Measurements from ENCODE around the gene FBXL7.

Gene FBXL7

DNA sequence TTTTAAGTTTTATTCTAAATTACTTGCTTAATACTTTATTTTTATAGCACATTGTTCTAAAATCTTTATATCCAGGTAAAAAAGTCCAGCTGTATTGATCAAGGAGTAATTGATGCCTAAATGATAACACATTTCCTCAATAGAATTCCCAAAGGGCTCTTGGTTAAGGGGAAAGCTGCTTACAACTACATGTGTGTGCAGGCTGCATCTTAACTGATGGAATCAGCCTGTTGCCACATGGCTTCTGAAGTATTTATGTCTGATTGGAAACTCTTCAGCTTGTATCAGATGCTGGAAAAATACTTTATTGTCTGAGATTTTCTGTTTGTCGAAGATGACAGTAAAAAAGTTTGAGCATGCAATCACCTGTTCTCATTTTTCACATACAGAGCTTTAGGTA lies 182.6 kb downstream of the FBXL7 start:
- TF ChIP-seq, protein P1, sequence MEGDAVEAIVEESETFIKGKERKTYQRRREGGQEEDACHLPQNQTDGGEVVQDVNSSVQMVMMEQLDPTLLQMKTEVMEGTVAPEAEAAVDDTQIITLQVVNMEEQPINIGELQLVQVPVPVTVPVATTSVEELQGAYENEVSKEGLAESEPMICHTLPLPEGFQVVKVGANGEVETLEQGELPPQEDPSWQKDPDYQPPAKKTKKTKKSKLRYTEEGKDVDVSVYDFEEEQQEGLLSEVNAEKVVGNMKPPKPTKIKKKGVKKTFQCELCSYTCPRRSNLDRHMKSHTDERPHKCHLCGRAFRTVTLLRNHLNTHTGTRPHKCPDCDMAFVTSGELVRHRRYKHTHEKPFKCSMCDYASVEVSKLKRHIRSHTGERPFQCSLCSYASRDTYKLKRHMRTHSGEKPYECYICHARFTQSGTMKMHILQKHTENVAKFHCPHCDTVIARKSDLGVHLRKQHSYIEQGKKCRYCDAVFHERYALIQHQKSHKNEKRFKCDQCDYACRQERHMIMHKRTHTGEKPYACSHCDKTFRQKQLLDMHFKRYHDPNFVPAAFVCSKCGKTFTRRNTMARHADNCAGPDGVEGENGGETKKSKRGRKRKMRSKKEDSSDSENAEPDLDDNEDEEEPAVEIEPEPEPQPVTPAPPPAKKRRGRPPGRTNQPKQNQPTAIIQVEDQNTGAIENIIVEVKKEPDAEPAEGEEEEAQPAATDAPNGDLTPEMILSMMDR (IDR thresholded peaks at IDR 0.05; ENCODE audit: borderline replicate concordance, control extremely low read depth, extremely low read depth, insufficient read depth, missing control alignments), result no peak
- DNase-seq (ENCODE audit: low spot score), result no peak
- in situ Hi-C loops (cut with MboI; ENCODE audit: low sequenced_read_pairs, unreplicated experiment), result no loop called here

DNA sequence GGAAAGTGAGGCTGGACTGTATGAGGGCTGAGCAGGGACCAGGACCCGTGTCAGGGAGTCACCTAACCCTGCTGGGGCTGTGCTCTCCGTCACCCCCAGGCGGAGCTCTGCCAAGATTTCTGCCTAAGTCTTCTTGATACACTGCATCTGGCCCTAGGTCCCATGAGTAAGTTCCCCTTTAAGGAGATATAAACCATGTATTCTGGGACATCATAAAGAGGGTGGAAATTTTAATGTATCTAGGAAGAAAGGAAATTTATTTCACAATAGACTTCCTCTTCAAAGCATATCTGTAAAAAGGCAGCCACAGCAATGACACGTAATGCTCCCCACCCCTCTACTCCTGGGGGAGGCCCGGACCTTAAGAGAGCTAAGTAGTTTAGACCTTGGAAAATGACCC lies 183.4 kb downstream of the FBXL7 start:
- TF ChIP-seq, protein P1 (IDR thresholded peaks at IDR 0.05; ENCODE audit: borderline replicate concordance, control extremely low read depth, extremely low read depth, insufficient read depth, missing control alignments), result no peak
- DNase-seq (ENCODE audit: low spot score), result no peak
- in situ Hi-C loops (cut with MboI; ENCODE audit: low sequenced_read_pairs, unreplicated experiment), result no loop called here

DNA sequence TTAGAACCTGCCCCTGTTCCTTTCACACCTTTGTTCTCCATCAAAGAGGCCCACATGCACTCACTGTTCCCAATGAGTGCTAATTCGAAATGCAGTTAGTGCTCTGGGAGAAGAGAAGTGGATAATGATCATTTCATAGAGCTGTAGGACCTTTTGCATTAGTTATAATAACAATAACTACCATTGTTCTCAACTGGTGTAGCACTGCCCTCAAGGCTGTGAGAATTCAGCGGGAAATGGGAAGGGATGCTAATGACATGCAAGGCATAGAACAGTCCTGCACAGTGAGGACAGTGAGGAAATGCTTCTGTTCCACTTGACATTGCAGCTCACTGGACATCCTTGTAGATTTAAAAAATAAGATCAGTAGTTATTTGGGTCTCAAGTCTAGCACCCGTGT lies 187.4 kb downstream of the FBXL7 start:
- no peak for DNase-seq (ENCODE audit: low spot score)
- in situ Hi-C loops (cut with MboI; ENCODE audit: low sequenced_read_pairs, unreplicated experiment), result no loop called here
- TF ChIP-seq, protein P1 (IDR thresholded peaks at IDR 0.05; ENCODE audit: borderline replicate concordance, control extremely low read depth, extremely low read depth, insufficient read depth, missing control alignments), result no peak

DNA sequence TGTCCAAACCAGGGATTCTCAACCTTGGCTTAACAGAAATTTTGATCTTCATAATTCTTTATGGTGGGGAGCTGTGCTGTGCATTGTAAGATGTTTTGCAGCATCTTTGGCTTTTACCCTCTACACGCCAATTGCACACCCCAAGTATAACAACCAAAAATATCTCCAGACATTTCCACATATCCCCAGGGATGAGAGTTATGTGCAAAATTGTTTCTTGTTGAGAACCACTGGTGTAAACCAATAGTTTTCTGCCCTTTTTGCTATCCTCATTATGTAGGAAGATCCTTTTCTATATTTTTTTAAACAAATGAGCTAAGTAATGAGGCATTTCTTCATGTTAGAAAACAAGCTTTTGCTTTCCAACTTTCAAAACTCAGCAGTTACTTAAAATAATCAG lies 189.9 kb downstream of the FBXL7 start:
- TF ChIP-seq, protein P1 (IDR thresholded peaks at IDR 0.05; ENCODE audit: borderline replicate concordance, control extremely low read depth, extremely low read depth, insufficient read depth, missing control alignments), result no peak
- no peak for DNase-seq (ENCODE audit: low spot score)
- in situ Hi-C loops (cut with MboI; ENCODE audit: low sequenced_read_pairs, unreplicated experiment), result no loop called here

DNA sequence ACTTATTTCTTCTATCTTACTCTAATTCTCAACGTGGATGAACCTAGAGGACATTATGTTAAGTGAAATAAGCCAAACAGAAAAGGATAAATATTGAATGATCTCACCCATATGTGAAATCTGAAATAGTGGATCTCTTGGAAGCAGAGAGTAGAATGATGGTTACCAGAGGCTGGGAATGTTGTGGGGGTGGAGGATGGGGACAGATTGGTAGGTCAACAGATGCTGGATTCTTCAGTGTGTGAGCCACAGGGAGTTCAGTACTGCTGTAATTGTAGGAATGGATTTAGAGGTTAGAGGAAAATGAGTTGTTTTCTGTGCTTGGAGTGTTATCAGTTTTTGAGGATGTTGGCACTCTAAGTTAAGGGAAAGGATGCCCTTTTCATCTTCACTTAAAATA lies 190.6 kb downstream of the FBXL7 start:
- in situ Hi-C loops (cut with MboI; ENCODE audit: low sequenced_read_pairs, unreplicated experiment), result no loop called here
- TF ChIP-seq, protein P1 (IDR thresholded peaks at IDR 0.05; ENCODE audit: borderline replicate concordance, control extremely low read depth, extremely low read depth, insufficient read depth, missing control alignments), result no peak
- no peak for DNase-seq (ENCODE audit: low spot score)

DNA sequence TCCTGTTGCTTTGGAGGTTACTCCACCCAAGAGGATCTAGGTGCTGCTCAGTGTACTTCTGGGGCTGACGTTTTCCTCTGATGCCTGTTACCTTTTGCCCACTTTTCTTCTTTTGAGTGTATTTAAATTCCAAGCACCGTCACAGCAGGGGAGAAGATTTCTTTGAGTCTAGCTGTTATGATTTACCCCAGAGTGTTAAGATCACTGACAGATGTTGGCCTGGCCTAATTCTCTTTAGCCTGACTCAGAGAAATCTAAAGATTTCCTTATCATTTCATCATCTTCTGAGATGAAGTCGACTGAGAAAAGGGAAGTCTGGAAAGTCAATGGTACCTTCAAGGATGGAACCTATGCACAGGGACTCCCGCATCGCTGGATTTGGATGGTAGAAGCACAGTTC lies 191.5 kb downstream of the FBXL7 start:
- in situ Hi-C loops (cut with MboI; ENCODE audit: low sequenced_read_pairs, unreplicated experiment), result no loop called here
- DNase-seq (ENCODE audit: low spot score), result no peak
- TF ChIP-seq, protein P1 (IDR thresholded peaks at IDR 0.05; ENCODE audit: borderline replicate concordance, control extremely low read depth, extremely low read depth, insufficient read depth, missing control alignments), result no peak
